ENCODE data around the gene CALM1.

CALM1 gene

DNA sequence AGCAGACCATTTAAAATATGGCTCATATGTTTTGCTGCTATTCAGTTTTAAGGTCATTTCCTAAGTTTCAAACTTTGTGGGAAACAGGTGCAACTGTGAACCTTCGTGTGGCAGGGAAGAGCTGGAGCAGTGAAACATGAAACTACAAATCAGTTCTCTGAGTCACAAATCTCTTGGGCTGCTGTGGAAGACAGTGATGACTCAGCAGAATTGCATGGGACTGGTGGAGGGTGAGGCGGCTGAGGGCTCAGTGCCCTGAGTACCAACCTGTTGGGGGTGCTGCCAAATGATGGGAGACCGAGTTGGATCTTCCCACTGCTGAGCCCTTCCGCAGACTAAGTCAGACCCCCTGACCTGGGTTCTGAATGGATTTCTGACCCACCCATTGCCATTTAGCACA is 8.4 kb upstream of the CALM1 start:
- Histone ChIP-seq H3K9me3 (ENCODE audit: control insufficient read depth, insufficient read depth, low read depth, low read length) (no peaks in the 10 kb centered on the region), H3K27ac (ENCODE audit: extremely low read depth, low read depth, low read length) (no peak overlapping the region), H3K4me1 (ENCODE audit: control insufficient read depth, insufficient read depth, low read length) (0 out of 2 replicates have a peak, but pooled peaks cover 2% of the 10 kb centered on the region), H3K36me3 (ENCODE audit: control insufficient read depth in 2 of 2, insufficient read depth in 1 of 2, low read length in 2 of 2) (no peaks in the 10 kb centered on the region), H3K4me3 (ENCODE audit: low read depth, low read length) (no peak overlapping the region)
- CTCF ChIA-PET = interaction anchor here (0.7 kb wide), 1 partner anchor 152 kb away, joined by 3 read pairs; no protein-coding TSS in a partner anchor
- POLR2A ChIA-PET = interaction anchor here (1.0 kb wide), 1 partner anchor 9 kb away, joined by 4 read pairs; no protein-coding TSS in a partner anchor
- TF ChIP-seq, protein P1, sequence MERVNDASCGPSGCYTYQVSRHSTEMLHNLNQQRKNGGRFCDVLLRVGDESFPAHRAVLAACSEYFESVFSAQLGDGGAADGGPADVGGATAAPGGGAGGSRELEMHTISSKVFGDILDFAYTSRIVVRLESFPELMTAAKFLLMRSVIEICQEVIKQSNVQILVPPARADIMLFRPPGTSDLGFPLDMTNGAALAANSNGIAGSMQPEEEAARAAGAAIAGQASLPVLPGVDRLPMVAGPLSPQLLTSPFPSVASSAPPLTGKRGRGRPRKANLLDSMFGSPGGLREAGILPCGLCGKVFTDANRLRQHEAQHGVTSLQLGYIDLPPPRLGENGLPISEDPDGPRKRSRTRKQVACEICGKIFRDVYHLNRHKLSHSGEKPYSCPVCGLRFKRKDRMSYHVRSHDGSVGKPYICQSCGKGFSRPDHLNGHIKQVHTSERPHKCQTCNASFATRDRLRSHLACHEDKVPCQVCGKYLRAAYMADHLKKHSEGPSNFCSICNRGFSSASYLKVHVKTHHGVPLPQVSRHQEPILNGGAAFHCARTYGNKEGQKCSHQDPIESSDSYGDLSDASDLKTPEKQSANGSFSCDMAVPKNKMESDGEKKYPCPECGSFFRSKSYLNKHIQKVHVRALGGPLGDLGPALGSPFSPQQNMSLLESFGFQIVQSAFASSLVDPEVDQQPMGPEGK (tag by site-specific recombination; IDR thresholded peaks at IDR 0.05) = peak; percentile 45; the same call in 1 of the 2 replicates
- no peak for TF ChIP-seq TCF7L2 (IDR thresholded peaks at IDR 0.05; ENCODE audit: borderline replicate concordance, low read depth, low read length)
- TF ChIP-seq ZNF521 (tag by site-specific recombination; IDR thresholded peaks at IDR 0.05) = no peak
- no peak for TF ChIP-seq ZBTB20 (tag by site-specific recombination; IDR thresholded peaks at IDR 0.05)
- no peak for TF ChIP-seq YY2 (tag by site-specific recombination; IDR thresholded peaks at IDR 0.05)
- TF ChIP-seq, protein P2, sequence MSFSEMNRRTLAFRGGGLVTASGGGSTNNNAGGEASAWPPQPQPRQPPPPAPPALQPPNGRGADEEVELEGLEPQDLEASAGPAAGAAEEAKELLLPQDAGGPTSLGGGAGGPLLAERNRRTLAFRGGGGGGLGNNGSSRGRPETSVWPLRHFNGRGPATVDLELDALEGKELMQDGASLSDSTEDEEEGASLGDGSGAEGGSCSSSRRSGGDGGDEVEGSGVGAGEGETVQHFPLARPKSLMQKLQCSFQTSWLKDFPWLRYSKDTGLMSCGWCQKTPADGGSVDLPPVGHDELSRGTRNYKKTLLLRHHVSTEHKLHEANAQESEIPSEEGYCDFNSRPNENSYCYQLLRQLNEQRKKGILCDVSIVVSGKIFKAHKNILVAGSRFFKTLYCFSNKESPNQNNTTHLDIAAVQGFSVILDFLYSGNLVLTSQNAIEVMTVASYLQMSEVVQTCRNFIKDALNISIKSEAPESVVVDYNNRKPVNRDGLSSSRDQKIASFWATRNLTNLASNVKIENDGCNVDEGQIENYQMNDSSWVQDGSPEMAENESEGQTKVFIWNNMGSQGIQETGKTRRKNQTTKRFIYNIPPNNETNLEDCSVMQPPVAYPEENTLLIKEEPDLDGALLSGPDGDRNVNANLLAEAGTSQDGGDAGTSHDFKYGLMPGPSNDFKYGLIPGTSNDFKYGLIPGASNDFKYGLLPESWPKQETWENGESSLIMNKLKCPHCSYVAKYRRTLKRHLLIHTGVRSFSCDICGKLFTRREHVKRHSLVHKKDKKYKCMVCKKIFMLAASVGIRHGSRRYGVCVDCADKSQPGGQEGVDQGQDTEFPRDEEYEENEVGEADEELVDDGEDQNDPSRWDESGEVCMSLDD (tag by site-specific recombination; IDR thresholded peaks at IDR 0.05) = no peak
- 0 out of 2 replicates have a peak, but pooled peaks have one; percentile 61 for TF ChIP-seq ZSCAN30 (tag by site-specific recombination; IDR thresholded peaks at IDR 0.05)
- TF ChIP-seq ZFP37 (tag by site-specific recombination; IDR thresholded peaks at IDR 0.05) = 0 out of 2 replicates have a peak, but pooled peaks have one; percentile 63
- TF ChIP-seq ZNF629 (tag by site-specific recombination; IDR thresholded peaks at IDR 0.05) = peak; percentile 63
- TF ChIP-seq, protein P3, sequence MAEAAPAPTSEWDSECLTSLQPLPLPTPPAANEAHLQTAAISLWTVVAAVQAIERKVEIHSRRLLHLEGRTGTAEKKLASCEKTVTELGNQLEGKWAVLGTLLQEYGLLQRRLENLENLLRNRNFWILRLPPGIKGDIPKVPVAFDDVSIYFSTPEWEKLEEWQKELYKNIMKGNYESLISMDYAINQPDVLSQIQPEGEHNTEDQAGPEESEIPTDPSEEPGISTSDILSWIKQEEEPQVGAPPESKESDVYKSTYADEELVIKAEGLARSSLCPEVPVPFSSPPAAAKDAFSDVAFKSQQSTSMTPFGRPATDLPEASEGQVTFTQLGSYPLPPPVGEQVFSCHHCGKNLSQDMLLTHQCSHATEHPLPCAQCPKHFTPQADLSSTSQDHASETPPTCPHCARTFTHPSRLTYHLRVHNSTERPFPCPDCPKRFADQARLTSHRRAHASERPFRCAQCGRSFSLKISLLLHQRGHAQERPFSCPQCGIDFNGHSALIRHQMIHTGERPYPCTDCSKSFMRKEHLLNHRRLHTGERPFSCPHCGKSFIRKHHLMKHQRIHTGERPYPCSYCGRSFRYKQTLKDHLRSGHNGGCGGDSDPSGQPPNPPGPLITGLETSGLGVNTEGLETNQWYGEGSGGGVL (tag by site-specific recombination; IDR thresholded peaks at IDR 0.05) = 0 out of 2 replicates have a peak, but pooled peaks have one; percentile 13
- TF ChIP-seq, protein P4, sequence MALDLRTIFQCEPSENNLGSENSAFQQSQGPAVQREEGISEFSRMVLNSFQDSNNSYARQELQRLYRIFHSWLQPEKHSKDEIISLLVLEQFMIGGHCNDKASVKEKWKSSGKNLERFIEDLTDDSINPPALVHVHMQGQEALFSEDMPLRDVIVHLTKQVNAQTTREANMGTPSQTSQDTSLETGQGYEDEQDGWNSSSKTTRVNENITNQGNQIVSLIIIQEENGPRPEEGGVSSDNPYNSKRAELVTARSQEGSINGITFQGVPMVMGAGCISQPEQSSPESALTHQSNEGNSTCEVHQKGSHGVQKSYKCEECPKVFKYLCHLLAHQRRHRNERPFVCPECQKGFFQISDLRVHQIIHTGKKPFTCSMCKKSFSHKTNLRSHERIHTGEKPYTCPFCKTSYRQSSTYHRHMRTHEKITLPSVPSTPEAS (tag by site-specific recombination; IDR thresholded peaks at IDR 0.05) = peak; percentile 32; the same call in 1 of the 2 replicates
- peak; percentile 80 for TF ChIP-seq ZBTB17 (tag by site-specific recombination; IDR thresholded peaks at IDR 0.05)
- 0 out of 2 replicates have a peak, but pooled peaks have one; percentile 39 for TF ChIP-seq ZNF501 (tag by site-specific recombination; IDR thresholded peaks at IDR 0.05)
- no peak for TF ChIP-seq ZNF664 (tag by site-specific recombination; IDR thresholded peaks at IDR 0.05)
- peak; percentile 91 for TF ChIP-seq SCRT1 (tag by site-specific recombination; IDR thresholded peaks at IDR 0.05; ENCODE audit: borderline replicate concordance)
- TF ChIP-seq, protein P5, sequence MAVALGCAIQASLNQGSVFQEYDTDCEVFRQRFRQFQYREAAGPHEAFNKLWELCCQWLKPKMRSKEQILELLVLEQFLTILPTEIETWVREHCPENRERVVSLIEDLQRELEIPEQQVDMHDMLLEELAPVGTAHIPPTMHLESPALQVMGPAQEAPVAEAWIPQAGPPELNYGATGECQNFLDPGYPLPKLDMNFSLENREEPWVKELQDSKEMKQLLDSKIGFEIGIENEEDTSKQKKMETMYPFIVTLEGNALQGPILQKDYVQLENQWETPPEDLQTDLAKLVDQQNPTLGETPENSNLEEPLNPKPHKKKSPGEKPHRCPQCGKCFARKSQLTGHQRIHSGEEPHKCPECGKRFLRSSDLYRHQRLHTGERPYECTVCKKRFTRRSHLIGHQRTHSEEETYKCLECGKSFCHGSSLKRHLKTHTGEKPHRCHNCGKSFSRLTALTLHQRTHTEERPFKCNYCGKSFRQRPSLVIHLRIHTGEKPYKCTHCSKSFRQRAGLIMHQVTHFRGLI (tag by site-specific recombination; IDR thresholded peaks at IDR 0.05) = no peak
- TF ChIP-seq, protein P6, sequence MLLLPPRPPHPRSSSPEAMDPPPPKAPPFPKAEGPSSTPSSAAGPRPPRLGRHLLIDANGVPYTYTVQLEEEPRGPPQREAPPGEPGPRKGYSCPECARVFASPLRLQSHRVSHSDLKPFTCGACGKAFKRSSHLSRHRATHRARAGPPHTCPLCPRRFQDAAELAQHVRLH (tag by site-specific recombination; IDR thresholded peaks at IDR 0.05) = 0 out of 2 replicates have a peak, but pooled peaks have one; percentile 31
- TF ChIP-seq ZNF561 (tag by site-specific recombination; IDR thresholded peaks at IDR 0.05; ENCODE audit: borderline replicate concordance) = 0 out of 2 replicates have a peak, but pooled peaks have one; percentile 42
- no peak for TF ChIP-seq ZNF514 (tag by site-specific recombination; IDR thresholded peaks at IDR 0.05)
- TF ChIP-seq, protein P7, sequence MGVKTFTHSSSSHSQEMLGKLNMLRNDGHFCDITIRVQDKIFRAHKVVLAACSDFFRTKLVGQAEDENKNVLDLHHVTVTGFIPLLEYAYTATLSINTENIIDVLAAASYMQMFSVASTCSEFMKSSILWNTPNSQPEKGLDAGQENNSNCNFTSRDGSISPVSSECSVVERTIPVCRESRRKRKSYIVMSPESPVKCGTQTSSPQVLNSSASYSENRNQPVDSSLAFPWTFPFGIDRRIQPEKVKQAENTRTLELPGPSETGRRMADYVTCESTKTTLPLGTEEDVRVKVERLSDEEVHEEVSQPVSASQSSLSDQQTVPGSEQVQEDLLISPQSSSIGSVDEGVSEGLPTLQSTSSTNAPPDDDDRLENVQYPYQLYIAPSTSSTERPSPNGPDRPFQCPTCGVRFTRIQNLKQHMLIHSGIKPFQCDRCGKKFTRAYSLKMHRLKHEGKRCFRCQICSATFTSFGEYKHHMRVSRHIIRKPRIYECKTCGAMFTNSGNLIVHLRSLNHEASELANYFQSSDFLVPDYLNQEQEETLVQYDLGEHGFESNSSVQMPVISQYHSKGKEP (tag by site-specific recombination; IDR thresholded peaks at IDR 0.05) = peak; percentile 17; the same call in 1 of the 2 replicates
- TF ChIP-seq ZNF211 (tag by site-specific recombination; IDR thresholded peaks at IDR 0.05; ENCODE audit: low read depth) = no peak
- TF ChIP-seq ZNF292 (tag by site-specific recombination; IDR thresholded peaks at IDR 0.05; ENCODE audit: borderline replicate concordance, low read depth) = no peak
- TF ChIP-seq ZNF184 (tag by site-specific recombination; IDR thresholded peaks at IDR 0.05) = 0 out of 2 replicates have a peak, but pooled peaks have one; percentile 29
- TF ChIP-seq GFI1B (tag by site-specific recombination; IDR thresholded peaks at IDR 0.05) = peak; percentile 98
- no peak for TF ChIP-seq ZNF311 (tag by site-specific recombination; IDR thresholded peaks at IDR 0.05; ENCODE audit: borderline replicate concordance)
- no peak for TF ChIP-seq ZSCAN23 (tag by site-specific recombination; IDR thresholded peaks at IDR 0.05)

Measured in HEK293 (cell line).